GM19395 (cell line): ENCODE results near the gene SIPA1L3.
A peak's percentile ranks its signal among the peaks of the same experiment; 100 is the strongest.
"Not testable (repeated sequence)": the region's sequence is repeated elsewhere in the genome, so short reads cannot be mapped to it uniquely, and the experiment has no call there.

Experiments
- ATAC-seq: cut with Tn5 transposase; IDR thresholded peaks from one replicate; pipeline ENCODE4 v1.9.1; 2021; ENCODE audit warnings: mild to moderate bottlenecking, moderate library complexity; ENCODE audit not compliant: unreplicated experiment

Gene SIPA1L3

GRCh38 chr19:38061294-38061693 is 154.3 kb downstream of the SIPA1L3 start:
- ATAC-seq, result no peak

- ATAC-seq, result no peak
Observed at GRCh38 chr19:38062959-38063761, 156.2 kb downstream of the SIPA1L3 start.

- ATAC-seq, result no peak
Observed at GRCh38 chr19:38063928-38064327, 156.9 kb downstream of the SIPA1L3 start.

GRCh38 chr19:38064661-38065425 is 157.8 kb downstream of the SIPA1L3 start:
- no peak for ATAC-seq

- ATAC-seq, result not testable (repeated sequence)
Observed at GRCh38 chr19:38065775-38066174, 158.8 kb downstream of the SIPA1L3 start.

GRCh38 chr19:38068826-38069225 is 161.8 kb downstream of the SIPA1L3 start:
- no peak for ATAC-seq

GRCh38 chr19:38070573-38070972 is 163.6 kb downstream of the SIPA1L3 start:
- no peak for ATAC-seq

GRCh38 chr19:38071054-38071453 is 164.0 kb downstream of the SIPA1L3 start:
- ATAC-seq, result not testable (repeated sequence)

GRCh38 chr19:38071647-38072046 is 164.6 kb downstream of the SIPA1L3 start:
- ATAC-seq, result no peak

- no peak for ATAC-seq
Observed at GRCh38 chr19:38072776-38073750, 166.1 kb downstream of the SIPA1L3 start.

- no peak for ATAC-seq
Observed at GRCh38 chr19:38073841-38074685, 167.1 kb downstream of the SIPA1L3 start.

- ATAC-seq, result no peak
Observed at GRCh38 chr19:38076337-38076736, 169.3 kb downstream of the SIPA1L3 start.

GRCh38 chr19:38078302-38078930 is 171.4 kb downstream of the SIPA1L3 start:
- no peak for ATAC-seq

GRCh38 chr19:38079926-38080380 is 172.9 kb downstream of the SIPA1L3 start:
- ATAC-seq, result peak; percentile 86

- no peak for ATAC-seq
Observed at GRCh38 chr19:38081547-38082255, 174.7 kb downstream of the SIPA1L3 start.

- no peak for ATAC-seq
Observed at GRCh38 chr19:38082256-38083118, 175.5 kb downstream of the SIPA1L3 start.

- no peak for ATAC-seq
Observed at GRCh38 chr19:38084196-38084595, 177.2 kb downstream of the SIPA1L3 start.

GRCh38 chr19:38089440-38089839 is 182.4 kb downstream of the SIPA1L3 start:
- ATAC-seq, result no peak
